ENCODE results near the gene ZFYVE9.

The ZFYVE9 gene

DNA sequence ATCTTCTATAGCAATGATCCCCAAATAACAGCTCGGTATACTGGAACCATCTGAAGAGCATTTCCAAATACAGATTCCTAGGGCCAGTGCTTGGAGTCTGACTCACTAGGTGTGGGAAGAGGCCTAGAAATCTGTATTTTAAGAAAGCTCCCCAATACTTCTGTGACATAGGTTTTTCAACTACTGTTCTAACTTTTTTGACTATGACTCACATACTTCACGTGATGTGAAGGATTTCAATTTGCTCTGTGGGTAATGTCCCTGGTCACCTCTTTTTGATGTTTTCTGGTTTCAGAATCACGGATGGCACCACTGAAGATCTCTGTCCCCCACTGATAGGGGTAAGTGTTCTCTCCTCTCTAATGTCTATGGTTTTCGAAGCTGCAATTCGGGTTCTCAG lies 251.3 kb downstream of the ZFYVE9 start:
- DNase-seq: no peak

All from NCI-H2171 treated with DMSO at 0.1 percent for 48 hours (cell line).